Natural killer cell (primary cell): ENCODE measurements around the gene RBM20. TPM values are rescaled to one million over a fixed set of nuclear protein-coding genes. Genes with fewer than 3 reads are reported as not detected.

ENCODE experiments used
- ATAC-seq, 3 donors: fragments of 150-1000 bp in 2 of 3; fragments of 200-7000 bp in 1 of 3; cut with Tn5 transposase; 1 replicate in 1 of 3; 2 replicates in 2 of 3; pipeline ENCODE4 v1.10.0; 2021; ENCODE audit warnings: mild to moderate bottlenecking in 2 of 3, moderate library complexity in 2 of 3
- DNase-seq, 2 donors: peaks; one replicate each; pipeline versions ENCODE4 v3.0.0 to v3.0.0-alpha.2; 2013 to 2021; ENCODE audit warnings: mixed read lengths in 1 of 2
- H3K27ac ChIP-seq: one replicate; pipeline ENCODE4 v1.5.1; 2013; ENCODE audit warnings: mild to moderate bottlenecking, low read length
- H3K27me3 ChIP-seq: one replicate; pipeline ENCODE4 v1.6.1; 2013; ENCODE audit warnings: low read length; ENCODE audit not compliant: control insufficient read depth, insufficient read depth
- H3K36me3 ChIP-seq: one replicate; pipeline ENCODE4 v1.6.1; 2013; ENCODE audit warnings: low read length; ENCODE audit not compliant: control insufficient read depth, insufficient read depth
- H3K4me1 ChIP-seq: one replicate; pipeline ENCODE4 v1.6.1; 2013; ENCODE audit warnings: low read length; ENCODE audit not compliant: control insufficient read depth, insufficient read depth
- H3K4me3 ChIP-seq: one replicate; pipeline ENCODE4 v1.5.1; 2013; ENCODE audit warnings: low read length
- H3K9me3 ChIP-seq: one replicate; pipeline ENCODE4 v1.6.1; 2013; ENCODE audit warnings: low read length; ENCODE audit not compliant: control insufficient read depth, insufficient read depth
- H3K27ac Mint-ChIP-seq, 2 donors: one replicate each; pipeline ENCODE4 v1.8.0; 2022; ENCODE audit warnings: mild to moderate bottlenecking in 2 of 2, mixed read lengths in 2 of 2, moderate library complexity in 1 of 2
- H3K27me3 Mint-ChIP-seq, 2 donors: one replicate each; pipeline ENCODE4 v1.8.0; 2022; ENCODE audit warnings: low read depth in 2 of 2, mixed read lengths in 2 of 2
- H3K36me3 Mint-ChIP-seq: one replicate; pipeline ENCODE4 v1.8.0; 2022; ENCODE audit warnings: mixed read lengths
- H3K4me1 Mint-ChIP-seq, 2 donors: one replicate each; pipeline ENCODE4 v1.8.0; 2022; ENCODE audit warnings: mixed read lengths in 2 of 2
- H3K4me3 Mint-ChIP-seq: one replicate; pipeline ENCODE4 v1.8.0; 2022; ENCODE audit warnings: mild to moderate bottlenecking, moderate library complexity, mixed read lengths
- H3K9me3 Mint-ChIP-seq, 2 donors: one replicate each; pipeline ENCODE4 v1.8.0; 2022; ENCODE audit warnings: mixed read lengths in 2 of 2
- CTCF ChIP-seq: fragments of 200-600 bp; IDR thresholded peaks from one replicate; pipeline ENCODE4 v1.8.0; 2022; ENCODE audit warnings: antibody characterized with exemption
- WGBS: methylation state at CpG from one replicate; pipeline ENCODE4 v1.1.7; 2013; ENCODE audit warnings: missing lambda C conversion rate; ENCODE audit not compliant: insufficient coverage; 5-methylcytosine and 5-hydroxymethylcytosine counted together
- intact Hi-C: fragments of 100-400 bp; cut with micrococcal nuclease; formaldehyde crosslinking; loops from one replicate; pipeline ENCODE4 v1.14.2; 2022
- total RNA-seq, 4 donors: library from RNA; stranded (reverse); fragments of 120-200 nt in 1 of 4; gene quantifications; one replicate each; pipeline versions ENCODE4 v1.2.3 to v1.2.4, GENCODE V29; 2013 to 2022

Gene RBM20
- total RNA-seq, 3 donors from 2014 or later (not counting 1 experiment from before 2014, with no cell fraction given): 0.35 TPM; not detected in 2

GRCh38 chr10:110843796-110844616 is 199.9 kb downstream of the RBM20 start:
- no peaks in the 10 kb centered on the region for H3K9me3 ChIP-seq
- Mint-ChIP-seq H3K27ac (no peak overlapping the region), H3K4me1 (peaks cover 28 to 41% of the 10 kb centered on the region in 2 donors), H3K27me3 (peaks cover 20 to 23% of the 10 kb centered on the region in 2 donors), H3K4me3 (no peak overlapping the region), H3K9me3 (no peaks in the 10 kb centered on the region), H3K36me3 (no peaks in the 10 kb centered on the region)
- H3K27ac ChIP-seq: peak overlapping the region; percentile 72
- ATAC-seq (no peak), DNase-seq (no peak)
- H3K4me3 ChIP-seq: no peak overlapping the region
- intact Hi-C loops: no loop called here
- H3K4me1 ChIP-seq: peaks cover 66% of the 10 kb centered on the region
- H3K27me3 ChIP-seq: no peaks in the 10 kb centered on the region
- WGBS: 82% methylated on average over 7 of the region's 8 CpGs
- no peaks in the 10 kb centered on the region for H3K36me3 ChIP-seq
- TF ChIP-seq CTCF: no peak

GRCh38 chr10:110844617-110844881 is 200.4 kb downstream of the RBM20 start:
- 86% methylated on average over 4 of the region's 4 CpGs for WGBS
- TF ChIP-seq CTCF: no peak
- Mint-ChIP-seq H3K27ac (no peak overlapping the region), H3K9me3 (no peaks in the 10 kb centered on the region), H3K4me1 (peaks cover 34 to 47% of the 10 kb centered on the region in 2 donors), H3K36me3 (no peaks in the 10 kb centered on the region), H3K4me3 (no peak overlapping the region), H3K27me3 (peaks cover 20 to 23% of the 10 kb centered on the region in 2 donors)
- H3K36me3 ChIP-seq: no peaks in the 10 kb centered on the region
- ATAC-seq: no peak
- H3K27me3 ChIP-seq: no peaks in the 10 kb centered on the region
- no peak for DNase-seq
- intact Hi-C loops: no loop called here
- H3K4me3 ChIP-seq: no peak overlapping the region
- H3K4me1 ChIP-seq: peaks cover 70% of the 10 kb centered on the region
- no peaks in the 10 kb centered on the region for H3K9me3 ChIP-seq
- no peak overlapping the region for H3K27ac ChIP-seq

- no peak for TF ChIP-seq CTCF
- intact Hi-C loops: no loop called here
- no peak overlapping the region for H3K27ac Mint-ChIP-seq
- H3K36me3 Mint-ChIP-seq: no peaks in the 10 kb centered on the region
- Histone ChIP-seq H3K4me1 (peaks cover 77% of the 10 kb centered on the region), H3K36me3 (no peaks in the 10 kb centered on the region), H3K9me3 (no peaks in the 10 kb centered on the region), H3K27ac (no peak overlapping the region), H3K27me3 (no peaks in the 10 kb centered on the region), H3K4me3 (no peak overlapping the region)
- no peak for DNase-seq
- H3K27me3 Mint-ChIP-seq: peaks cover 20 to 23% of the 10 kb centered on the region in 2 donors
- H3K4me3 Mint-ChIP-seq: no peak overlapping the region
- no peak for ATAC-seq
- peaks cover 0 to 3% of the 10 kb centered on the region in 2 donors for H3K9me3 Mint-ChIP-seq
- H3K4me1 Mint-ChIP-seq: peaks cover 41 to 54% of the 10 kb centered on the region in 2 donors
- 91% methylated on average over 2 of the region's 2 CpGs for WGBS
Measured at GRCh38 chr10:110845192-110845755, 201.1 kb downstream of the RBM20 start.
